Measurements from ENCODE around the gene ZNF423.

DNA sequence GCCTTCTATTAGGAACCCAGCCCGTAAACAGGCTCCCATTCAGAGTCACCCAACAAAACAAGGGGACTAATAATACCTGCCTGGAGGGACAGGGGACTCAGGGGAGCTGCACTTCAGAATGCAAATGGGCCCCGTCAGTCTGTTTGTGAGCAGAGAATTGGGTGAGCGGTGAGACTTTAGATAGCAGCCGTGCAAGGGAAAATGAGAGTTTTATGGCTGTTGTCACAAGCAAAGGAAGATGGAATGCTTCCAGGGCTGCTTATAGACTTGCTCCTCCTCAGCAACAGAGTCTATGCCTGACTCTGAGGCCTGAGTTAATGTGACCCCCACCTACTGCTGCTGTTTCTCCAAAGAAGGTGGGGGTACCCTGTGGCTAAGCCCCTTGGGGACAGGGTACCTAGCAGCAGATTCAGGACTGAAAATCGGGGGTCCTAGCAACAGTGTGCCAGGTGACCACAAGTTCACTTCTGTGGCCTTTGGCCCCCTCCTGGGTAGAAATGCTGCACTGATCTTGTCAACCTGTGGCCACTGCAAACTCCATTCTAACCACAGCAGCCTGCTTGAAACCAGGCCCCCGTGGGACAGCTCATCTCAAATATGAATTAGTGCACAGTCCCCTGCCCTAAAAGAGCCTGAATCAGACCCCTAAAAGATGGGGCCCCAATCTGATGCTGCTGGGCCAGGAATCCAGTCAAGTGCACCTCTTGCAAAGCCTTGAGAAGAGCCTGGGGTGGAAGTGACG is 355.9 kb downstream of the ZNF423 start:
- TF ChIP-seq, protein P1, sequence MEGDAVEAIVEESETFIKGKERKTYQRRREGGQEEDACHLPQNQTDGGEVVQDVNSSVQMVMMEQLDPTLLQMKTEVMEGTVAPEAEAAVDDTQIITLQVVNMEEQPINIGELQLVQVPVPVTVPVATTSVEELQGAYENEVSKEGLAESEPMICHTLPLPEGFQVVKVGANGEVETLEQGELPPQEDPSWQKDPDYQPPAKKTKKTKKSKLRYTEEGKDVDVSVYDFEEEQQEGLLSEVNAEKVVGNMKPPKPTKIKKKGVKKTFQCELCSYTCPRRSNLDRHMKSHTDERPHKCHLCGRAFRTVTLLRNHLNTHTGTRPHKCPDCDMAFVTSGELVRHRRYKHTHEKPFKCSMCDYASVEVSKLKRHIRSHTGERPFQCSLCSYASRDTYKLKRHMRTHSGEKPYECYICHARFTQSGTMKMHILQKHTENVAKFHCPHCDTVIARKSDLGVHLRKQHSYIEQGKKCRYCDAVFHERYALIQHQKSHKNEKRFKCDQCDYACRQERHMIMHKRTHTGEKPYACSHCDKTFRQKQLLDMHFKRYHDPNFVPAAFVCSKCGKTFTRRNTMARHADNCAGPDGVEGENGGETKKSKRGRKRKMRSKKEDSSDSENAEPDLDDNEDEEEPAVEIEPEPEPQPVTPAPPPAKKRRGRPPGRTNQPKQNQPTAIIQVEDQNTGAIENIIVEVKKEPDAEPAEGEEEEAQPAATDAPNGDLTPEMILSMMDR (conservative IDR thresholded peaks at IDR 0.05; ENCODE audit: low read depth, low read length), result no peak
- no peak for TF ChIP-seq EZH2 (IDR thresholded peaks at IDR 0.05; ENCODE audit: borderline replicate concordance, low read depth, low read length, poor library complexity, severe bottlenecking)
